Mesenchymal stem cell (in vitro differentiated cells and primary cell): ENCODE data around the gene ALDH2.
A peak's percentile ranks its signal among the peaks of the same experiment; 100 is the strongest.
"Not testable (repeated sequence)": the region's sequence is repeated elsewhere in the genome, so short reads cannot be mapped to it uniquely, and the experiment has no call there.

Experiments
- DNase-seq: peaks from one replicate; pipeline ENCODE4 v3.0.0-alpha.2; 2013
- H2AFZ ChIP-seq: one replicate; pipeline ENCODE4 v1.6.1; 2013; ENCODE audit warnings: low read depth, mild to moderate bottlenecking, control low read depth, inconsistent platforms, low read length, moderate library complexity
- H2AK5ac ChIP-seq: 2 replicates; pipeline ENCODE4 v1.6.1; 2013; ENCODE audit warnings: low read length, moderate library complexity, mild to moderate bottlenecking, inconsistent platforms; ENCODE audit not compliant: severe bottlenecking
- H2BK120ac ChIP-seq: one replicate; pipeline ENCODE4 v1.6.1; 2013; ENCODE audit warnings: low read depth, mild to moderate bottlenecking, inconsistent platforms, low read length, moderate library complexity
- H2BK12ac ChIP-seq, 2 experiments: one replicate each; pipeline ENCODE4 v1.6.1; 2013; ENCODE audit warnings: inconsistent platforms in 2 of 2, low read length in 2 of 2, mild to moderate bottlenecking in 2 of 2, moderate library complexity in 2 of 2, control low read depth in 1 of 2
- H2BK15ac ChIP-seq: one replicate; pipeline ENCODE4 v1.6.1; 2013; ENCODE audit warnings: mild to moderate bottlenecking, low read depth, inconsistent platforms; ENCODE audit not compliant: poor library complexity, severe bottlenecking
- H2BK5ac ChIP-seq: 2 replicates; pipeline ENCODE4 v1.6.1; 2013; ENCODE audit warnings: low read depth, mild to moderate bottlenecking, low read length, control low read depth, inconsistent platforms; ENCODE audit not compliant: poor library complexity, severe bottlenecking
- H3K14ac ChIP-seq, 2 experiments: one replicate each; pipeline ENCODE4 v1.6.1; 2013; ENCODE audit warnings: inconsistent platforms in 2 of 2, low read length in 2 of 2, control low read depth in 1 of 2, mild to moderate bottlenecking in 1 of 2, moderate library complexity in 1 of 2
- H3K18ac ChIP-seq, 2 experiments: one replicate each; pipeline ENCODE4 v1.6.1; 2013; ENCODE audit warnings: inconsistent platforms in 2 of 2, low read length in 2 of 2, control low read depth in 1 of 2, low read depth in 1 of 2, mild to moderate bottlenecking in 1 of 2
- H3K23ac ChIP-seq, 2 experiments: one replicate each; pipeline ENCODE4 v1.6.1; 2013; ENCODE audit warnings: inconsistent platforms in 2 of 2, low read length in 2 of 2, mild to moderate bottlenecking in 2 of 2, moderate library complexity in 2 of 2, control low read depth in 1 of 2
- H3K27ac ChIP-seq: 2 replicates; pipeline ENCODE4 v1.5.1; 2013; ENCODE audit warnings: mild to moderate bottlenecking, moderate library complexity, low read length, control low read depth, inconsistent platforms; ENCODE audit not compliant: poor library complexity, severe bottlenecking
- H3K27me3 ChIP-seq, 2 experiments: 2 replicates each; pipeline versions ENCODE4 v1.6.1 to v1.7.0; 2013; ENCODE audit warnings: low read length in 2 of 2, mild to moderate bottlenecking in 2 of 2, moderate library complexity in 2 of 2, control low read depth in 1 of 2, inconsistent platforms in 1 of 2; ENCODE audit not compliant: control insufficient read depth in 1 of 2, insufficient read depth in 1 of 2
- H3K36me3 ChIP-seq, 2 experiments: 2 replicates each; pipeline versions ENCODE4 v1.6.1 to v1.7.0; 2013; ENCODE audit warnings: low read length in 2 of 2, control low read depth in 1 of 2, inconsistent platforms in 1 of 2, low read depth in 1 of 2, mild to moderate bottlenecking in 1 of 2; ENCODE audit not compliant: insufficient read depth in 2 of 2, control insufficient read depth in 1 of 2
- H3K4ac ChIP-seq, 2 experiments: one replicate each; pipeline ENCODE4 v1.6.1; 2013; ENCODE audit warnings: inconsistent platforms in 2 of 2, low read length in 2 of 2, mild to moderate bottlenecking in 2 of 2, moderate library complexity in 2 of 2, control low read depth in 1 of 2, low read depth in 1 of 2
- H3K4me1 ChIP-seq: 2 replicates; pipeline ENCODE4 v1.6.1; 2013; ENCODE audit warnings: low read depth, low read length, control low read depth; ENCODE audit not compliant: control insufficient read depth, insufficient read depth
- H3K4me2 ChIP-seq: 2 replicates; pipeline ENCODE4 v1.6.1; 2013; ENCODE audit warnings: low read length, mild to moderate bottlenecking, inconsistent platforms; ENCODE audit not compliant: poor library complexity, severe bottlenecking
- H3K4me3 ChIP-seq, 2 experiments: 2 replicates each; pipeline versions ENCODE4 v1.5.1 to v1.7.0; 2013; ENCODE audit warnings: low read length in 2 of 2, mild to moderate bottlenecking in 2 of 2, control low read depth in 1 of 2, low read depth in 1 of 2; ENCODE audit not compliant: insufficient read depth in 1 of 2
- H3K79me1 ChIP-seq: replicated peaks from 2 replicates; pipeline ENCODE4 v1.6.1; 2013; ENCODE audit warnings: mild to moderate bottlenecking, control low read depth, low read length, inconsistent platforms; ENCODE audit not compliant: poor library complexity, severe bottlenecking
- H3K9ac ChIP-seq: 2 replicates; pipeline ENCODE4 v1.7.0; 2013; ENCODE audit warnings: mild to moderate bottlenecking, low read length, moderate library complexity
- H3K9me3 ChIP-seq: 2 replicates; pipeline ENCODE4 v1.7.0; 2013; ENCODE audit warnings: mild to moderate bottlenecking, low read length; ENCODE audit not compliant: control insufficient read depth
- H4K8ac ChIP-seq: one replicate; pipeline ENCODE4 v1.6.1; 2013; ENCODE audit warnings: inconsistent platforms, mild to moderate bottlenecking, low read length, moderate library complexity
- H4K91ac ChIP-seq: one replicate; pipeline ENCODE4 v1.6.1; 2013; ENCODE audit warnings: mild to moderate bottlenecking, low read length, inconsistent platforms
- WGBS: methylation state at CpG from one replicate; pipeline ENCODE4 v1.1.7; 2013; ENCODE audit warnings: mixed read lengths; 5-methylcytosine and 5-hydroxymethylcytosine counted together

Gene ALDH2

DNA sequence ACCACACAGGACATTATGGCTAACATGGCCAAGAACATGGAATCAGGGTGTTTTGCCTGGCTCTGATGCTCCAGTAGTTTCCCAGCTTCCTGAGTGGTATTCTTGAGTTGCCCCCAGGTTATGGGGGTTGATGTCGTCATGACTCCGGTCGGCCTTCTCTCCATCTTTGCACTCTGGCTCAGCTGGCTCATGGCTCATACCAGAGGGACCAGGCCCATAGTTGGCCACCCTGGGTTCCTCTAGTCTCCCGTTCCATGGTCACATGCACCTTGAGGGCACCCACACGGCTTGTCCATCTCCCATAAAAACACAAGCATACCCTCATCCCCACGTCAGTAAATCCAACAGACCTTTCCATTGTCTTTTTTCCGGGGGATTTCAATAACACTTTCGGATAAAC is 51.6 kb downstream of the ALDH2 start:
- Histone ChIP-seq H3K23ac (no peak overlapping the region), H3K27me3 (peaks cover 43 to 53% of the 10 kb centered on the region in 2 experiments), H3K4me1 (no peaks in the 10 kb centered on the region), H3K9ac (no peak overlapping the region), H3K4me3 (no peak overlapping the region), H3K36me3 (no peaks in the 10 kb centered on the region), H2BK15ac (no peak overlapping the region), H3K18ac (no peak overlapping the region), H3K27ac (no peak overlapping the region), H3K79me1 (no peaks in the 10 kb centered on the region), H2AFZ (no peak overlapping the region), H4K8ac (no peak overlapping the region), H3K4ac (no peak overlapping the region), H3K9me3 (no peaks in the 10 kb centered on the region), H2BK120ac (no peak overlapping the region), H2BK5ac (no peak overlapping the region), H3K14ac (no peak overlapping the region), H3K4me2 (no peak overlapping the region), H4K91ac (no peak overlapping the region), H2AK5ac (no peak overlapping the region), H2BK12ac (no peak overlapping the region)
- 92% methylated on average over 8 of the region's 8 CpGs for WGBS
- DNase-seq = no peak

- WGBS = 14% methylated on average over 4 of the region's 6 CpGs
- no peak overlapping the region for H4K91ac ChIP-seq
- H2AFZ ChIP-seq = no peak overlapping the region
- H2BK5ac ChIP-seq = no peak overlapping the region
- no peak overlapping the region for H3K18ac ChIP-seq
- no peak overlapping the region for H3K4me3 ChIP-seq
- H3K4me1 ChIP-seq = no peaks in the 10 kb centered on the region
- no peak overlapping the region for H2BK12ac ChIP-seq
- H3K79me1 ChIP-seq = no peaks in the 10 kb centered on the region
- H2BK15ac ChIP-seq = no peak overlapping the region
- no peak overlapping the region for H3K4ac ChIP-seq
- H3K9me3 ChIP-seq = no peaks in the 10 kb centered on the region
- peaks cover 47 to 61% of the 10 kb centered on the region in 2 experiments for H3K27me3 ChIP-seq
- no peak overlapping the region for H2BK120ac ChIP-seq
- no peak overlapping the region for H4K8ac ChIP-seq
- no peak overlapping the region for H3K27ac ChIP-seq
- H2AK5ac ChIP-seq = no peak overlapping the region
- H3K4me2 ChIP-seq = no peak overlapping the region
- DNase-seq = peak; percentile 13
- no peak overlapping the region for H3K23ac ChIP-seq
- H3K9ac ChIP-seq = no peak overlapping the region
- no peaks in the 10 kb centered on the region for H3K36me3 ChIP-seq
- no peak overlapping the region for H3K14ac ChIP-seq
Observed at GRCh38 chr12:111819191-111820158, 52.7 kb downstream of the ALDH2 start.

DNA sequence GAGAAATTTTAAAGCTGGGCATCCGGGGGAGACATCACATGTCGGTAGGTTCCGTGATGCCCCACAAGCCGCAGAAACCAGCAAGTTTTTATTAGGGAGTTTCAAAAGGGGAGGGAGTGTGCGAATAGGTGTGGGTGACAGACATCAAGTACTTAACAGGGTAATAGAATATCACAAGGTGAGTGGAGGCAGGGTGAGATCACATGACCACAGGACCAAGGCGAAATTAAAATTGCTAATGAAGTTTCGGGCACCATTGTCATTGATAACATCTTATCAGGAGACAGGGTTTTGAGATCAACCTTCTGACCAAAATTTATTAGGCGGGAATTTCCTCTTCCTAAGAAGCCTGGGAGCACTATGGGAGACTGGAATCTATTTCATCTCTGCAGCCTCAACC is 54.1 kb downstream of the ALDH2 start:
- H2BK120ac ChIP-seq, H2AK5ac ChIP-seq, H4K8ac ChIP-seq, H3K14ac ChIP-seq, DNase-seq, H3K9me3 ChIP-seq, H3K27ac ChIP-seq, H2BK12ac ChIP-seq, H2AFZ ChIP-seq, H3K9ac ChIP-seq, H3K79me1 ChIP-seq, H3K4me3 ChIP-seq, H3K23ac ChIP-seq, H3K36me3 ChIP-seq, H3K4me2 ChIP-seq, H3K18ac ChIP-seq, H2BK15ac ChIP-seq, H4K91ac ChIP-seq, H3K4ac ChIP-seq, H3K4me1 ChIP-seq, H2BK5ac ChIP-seq: not testable (repeated sequence)
- peaks cover 38 to 60% of the 10 kb centered on the region in 2 experiments for H3K27me3 ChIP-seq
- 83% methylated on average over 8 of the region's 8 CpGs for WGBS

DNA sequence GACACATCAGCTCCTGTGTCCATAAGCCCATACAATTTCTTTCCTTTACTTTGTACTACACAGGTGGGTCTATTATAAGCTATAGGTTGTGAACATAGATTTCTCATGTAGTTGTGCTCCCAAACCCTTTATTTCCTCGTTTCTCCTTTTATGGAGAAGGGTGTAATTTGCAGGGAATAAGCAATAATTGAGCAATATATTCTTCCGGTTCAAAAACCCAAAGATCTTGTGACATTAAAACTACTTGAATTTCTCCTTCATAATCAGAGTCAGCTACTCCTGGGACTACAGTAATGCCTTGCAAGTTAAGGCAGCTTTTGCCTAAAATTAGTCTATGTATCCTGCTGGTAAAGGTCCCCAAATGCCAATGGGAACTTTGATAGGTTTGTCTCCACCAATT is 56.2 kb downstream of the ALDH2 start:
- Histone ChIP-seq H3K36me3 (no peaks in the 10 kb centered on the region), H3K4ac (no peak overlapping the region), H3K79me1 (no peaks in the 10 kb centered on the region), H3K4me3 (no peak overlapping the region), H2BK15ac (no peak overlapping the region), H3K27me3 (peaks cover 29 to 49% of the 10 kb centered on the region in 2 experiments), H3K14ac (no peak overlapping the region), H3K4me1 (no peaks in the 10 kb centered on the region), H3K9ac (no peak overlapping the region), H4K8ac (no peak overlapping the region), H3K4me2 (no peak overlapping the region), H2BK5ac (no peak overlapping the region), H4K91ac (no peak overlapping the region), H3K27ac (no peak overlapping the region), H3K9me3 (no peaks in the 10 kb centered on the region), H2AK5ac (no peak overlapping the region), H3K23ac (no peak overlapping the region), H2BK12ac (no peak overlapping the region), H3K18ac (no peak overlapping the region), H2AFZ (no peak overlapping the region), H2BK120ac (no peak overlapping the region)
- no CpG with 5 or more reads among the region's 2 CpGs for WGBS
- no peak for DNase-seq
